ENCODE results near the gene POLR3H. TPM values are rescaled to one million over a fixed set of nuclear protein-coding genes. Genes with fewer than 3 reads are reported as not detected.
A peak's percentile ranks its signal among the peaks of the same experiment; 100 is the strongest.

POLR3H gene
- total RNA-seq, 1 donor from 2014 or later = 52.0 TPM

GRCh38 chr22:41526830-41527799 lies 17.2 kb downstream of the POLR3H start:
- Mint-ChIP-seq H3K9me3 (no peaks in the 10 kb centered on the region), H3K36me3 (ENCODE audit: low read depth) (peaks cover 27% of the 10 kb centered on the region), H3K27me3 (ENCODE audit: insufficient read depth) (no peaks in the 10 kb centered on the region), H3K4me3 (no peak overlapping the region), H3K27ac (no peak overlapping the region), H3K4me1 (ENCODE audit: low read depth) (peaks cover 11% of the 10 kb centered on the region)
- peak; percentile 50 for DNase-seq (ENCODE audit: low spot score)
- intact Hi-C loops (cut with micrococcal nuclease) = loop anchor here (1.0 kb wide), 1 partner anchor 123 kb away; no protein-coding TSS in a partner anchor

GRCh38 chr22:41526226-41526829 lies 17.9 kb downstream of the POLR3H start:
- intact Hi-C loops (cut with micrococcal nuclease) = loop anchor here (1.0 kb wide), 1 partner anchor 122 kb away; no protein-coding TSS in a partner anchor
- peaks cover 11% of the 10 kb centered on the region for H3K4me1 Mint-ChIP-seq (ENCODE audit: low read depth)
- no peak overlapping the region for H3K4me3 Mint-ChIP-seq
- no peak overlapping the region for H3K27ac Mint-ChIP-seq
- peaks cover 27% of the 10 kb centered on the region for H3K36me3 Mint-ChIP-seq (ENCODE audit: low read depth)
- no peak for DNase-seq (ENCODE audit: low spot score)
- H3K9me3 Mint-ChIP-seq = no peaks in the 10 kb centered on the region
- no peaks in the 10 kb centered on the region for H3K27me3 Mint-ChIP-seq (ENCODE audit: insufficient read depth)

GRCh38 chr22:41525450-41526225 lies 18.6 kb downstream of the POLR3H start:
- no peaks in the 10 kb centered on the region for H3K9me3 Mint-ChIP-seq

GRCh38 chr22:41524809-41525449 lies 19.3 kb downstream of the POLR3H start:
- intact Hi-C loops (cut with micrococcal nuclease) = no loop called here

More at GRCh38 chr22:41525450-41526225, 18.6 kb downstream of the POLR3H start:
- Mint-ChIP-seq H3K36me3 (ENCODE audit: low read depth) (peaks cover 25% of the 10 kb centered on the region), H3K27ac (peak overlapping the region; percentile 48), H3K27me3 (ENCODE audit: insufficient read depth) (no peaks in the 10 kb centered on the region), H3K4me3 (no peak overlapping the region), H3K4me1 (ENCODE audit: low read depth) (peaks cover 11% of the 10 kb centered on the region)
- intact Hi-C loops (cut with micrococcal nuclease) = loop anchor here (1.0 kb wide), 1 partner anchor 121 kb away; no protein-coding TSS in a partner anchor
- DNase-seq (ENCODE audit: low spot score) = no peak

DNA sequence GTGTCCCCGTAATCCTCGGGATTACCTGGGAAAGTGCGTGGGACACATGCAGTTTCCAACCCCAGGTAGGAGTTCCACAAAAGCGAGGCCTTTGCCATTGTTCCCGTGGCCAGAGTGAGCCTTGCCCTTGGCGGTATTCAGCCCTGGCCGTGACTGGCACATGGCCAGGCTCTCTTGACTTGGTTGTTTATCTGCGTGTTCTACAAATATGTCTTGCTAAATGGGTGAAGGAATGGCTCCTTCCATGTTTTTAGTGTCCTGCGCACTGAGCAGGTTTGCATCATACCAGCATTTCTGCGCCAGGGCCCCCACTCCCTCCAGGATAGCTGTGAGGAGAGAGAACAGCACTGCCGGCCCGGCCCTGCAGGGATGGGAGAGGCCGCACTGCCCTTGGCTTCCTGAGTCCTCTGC lies 20.0 kb downstream of the POLR3H start:
- Mint-ChIP-seq H3K4me1 (ENCODE audit: low read depth) (peaks cover 11% of the 10 kb centered on the region), H3K27ac (no peak overlapping the region), H3K9me3 (no peaks in the 10 kb centered on the region), H3K36me3 (ENCODE audit: low read depth) (peaks cover 20% of the 10 kb centered on the region), H3K27me3 (ENCODE audit: insufficient read depth) (no peaks in the 10 kb centered on the region), H3K4me3 (no peak overlapping the region)
- intact Hi-C loops (cut with micrococcal nuclease) = no loop called here
- DNase-seq (ENCODE audit: low spot score) = no peak

More at GRCh38 chr22:41524809-41525449, 19.3 kb downstream of the POLR3H start:
- no peaks in the 10 kb centered on the region for H3K27me3 Mint-ChIP-seq (ENCODE audit: insufficient read depth)
- H3K9me3 Mint-ChIP-seq = no peaks in the 10 kb centered on the region
- peak overlapping the region; percentile 48 for H3K27ac Mint-ChIP-seq
- peaks cover 11% of the 10 kb centered on the region for H3K4me1 Mint-ChIP-seq (ENCODE audit: low read depth)
- no peak overlapping the region for H3K4me3 Mint-ChIP-seq
- peak; percentile 52 for DNase-seq (ENCODE audit: low spot score)
- H3K36me3 Mint-ChIP-seq (ENCODE audit: low read depth) = peaks cover 20% of the 10 kb centered on the region

DNA sequence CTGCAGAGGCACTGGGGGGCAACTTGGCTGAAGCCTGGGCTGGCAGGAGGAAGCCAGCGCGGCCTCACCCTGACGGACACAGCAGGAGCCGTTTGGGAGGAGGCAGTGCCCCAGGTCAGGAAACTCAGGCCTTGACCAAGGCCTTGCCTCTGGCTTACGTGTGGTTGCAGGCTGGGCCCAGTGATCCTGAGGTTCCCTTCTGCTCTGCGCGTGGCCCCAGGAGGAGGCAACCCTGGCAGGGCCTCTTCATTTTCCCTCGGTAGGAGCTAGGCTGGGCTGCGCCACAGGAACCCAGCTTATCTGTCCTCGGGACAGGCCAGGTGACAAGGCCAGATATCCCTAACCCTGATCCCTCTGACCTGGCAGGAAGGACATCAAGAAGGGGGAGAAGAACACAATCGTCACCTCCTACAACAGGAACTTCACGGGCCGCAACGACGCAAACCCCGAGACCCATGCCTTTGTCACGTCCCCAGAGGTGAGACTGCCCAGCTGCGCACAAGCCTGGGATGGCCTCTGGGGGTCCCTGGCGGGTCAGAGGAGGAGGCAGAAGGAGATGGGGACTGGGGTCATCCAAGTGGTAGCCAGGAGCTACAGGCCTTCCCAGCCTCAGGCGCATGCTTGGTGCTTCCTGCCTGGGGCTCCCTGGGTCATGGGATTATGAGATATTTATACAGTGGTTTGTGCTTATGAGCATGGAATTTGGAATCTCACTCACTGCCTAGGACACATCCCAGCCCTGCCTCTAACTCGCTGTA lies 20.6 kb downstream of the POLR3H start:
- Mint-ChIP-seq H3K9me3 (no peaks in the 10 kb centered on the region), H3K4me1 (ENCODE audit: low read depth) (peaks cover 11% of the 10 kb centered on the region), H3K27ac (no peak overlapping the region), H3K27me3 (ENCODE audit: insufficient read depth) (no peaks in the 10 kb centered on the region), H3K4me3 (no peak overlapping the region), H3K36me3 (ENCODE audit: low read depth) (peaks cover 15% of the 10 kb centered on the region)
- no peak for DNase-seq (ENCODE audit: low spot score)
- intact Hi-C loops (cut with micrococcal nuclease) = no loop called here

DNA sequence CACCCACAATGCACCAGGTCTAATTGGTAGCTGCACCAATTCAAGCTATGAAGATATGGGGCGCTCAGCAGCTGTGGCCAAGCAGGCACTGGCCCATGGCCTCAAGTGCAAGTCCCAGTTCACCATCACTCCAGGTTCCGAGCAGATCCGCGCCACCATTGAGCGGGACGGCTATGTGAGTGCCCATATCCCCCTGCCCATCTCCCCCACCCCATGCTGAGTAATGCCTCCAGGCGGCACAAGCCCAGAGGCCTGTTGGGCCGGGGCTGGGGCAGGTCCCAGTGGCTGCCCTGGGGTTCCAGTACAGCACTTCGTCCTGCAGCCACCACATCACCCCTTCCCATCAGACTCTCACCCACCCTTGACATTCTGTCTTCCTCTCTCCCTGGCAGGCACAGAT lies 21.5 kb downstream of the POLR3H start:
- intact Hi-C loops (cut with micrococcal nuclease) = no loop called here
- Mint-ChIP-seq H3K27me3 (ENCODE audit: insufficient read depth) (no peaks in the 10 kb centered on the region), H3K36me3 (ENCODE audit: low read depth) (peaks cover 12% of the 10 kb centered on the region), H3K4me1 (ENCODE audit: low read depth) (peaks cover 11% of the 10 kb centered on the region), H3K27ac (peak overlapping the region; percentile 67), H3K4me3 (no peak overlapping the region), H3K9me3 (no peaks in the 10 kb centered on the region)
- no peak for DNase-seq (ENCODE audit: low spot score)

GRCh38 chr22:41521126-41521525 lies 23.1 kb downstream of the POLR3H start:
- Mint-ChIP-seq H3K4me1 (ENCODE audit: low read depth) (peaks cover 11% of the 10 kb centered on the region), H3K36me3 (ENCODE audit: low read depth) (peaks cover 7% of the 10 kb centered on the region), H3K9me3 (no peaks in the 10 kb centered on the region), H3K27me3 (ENCODE audit: insufficient read depth) (no peaks in the 10 kb centered on the region), H3K4me3 (no peak overlapping the region), H3K27ac (no peak overlapping the region)
- intact Hi-C loops (cut with micrococcal nuclease) = no loop called here
- DNase-seq (ENCODE audit: low spot score) = no peak

- Mint-ChIP-seq H3K27me3 (ENCODE audit: insufficient read depth) (no peaks in the 10 kb centered on the region), H3K36me3 (ENCODE audit: low read depth) (peaks cover 7% of the 10 kb centered on the region), H3K27ac (no peak overlapping the region), H3K4me3 (no peak overlapping the region), H3K4me1 (ENCODE audit: low read depth) (no peaks in the 10 kb centered on the region), H3K9me3 (no peaks in the 10 kb centered on the region)
- intact Hi-C loops (cut with micrococcal nuclease) = loop anchor here (2.0 kb wide), 1 partner anchor 37 kb away; no protein-coding TSS in a partner anchor
- DNase-seq (ENCODE audit: low spot score) = no peak
Measured at GRCh38 chr22:41518048-41518347, 26.3 kb downstream of the POLR3H start.

DNA sequence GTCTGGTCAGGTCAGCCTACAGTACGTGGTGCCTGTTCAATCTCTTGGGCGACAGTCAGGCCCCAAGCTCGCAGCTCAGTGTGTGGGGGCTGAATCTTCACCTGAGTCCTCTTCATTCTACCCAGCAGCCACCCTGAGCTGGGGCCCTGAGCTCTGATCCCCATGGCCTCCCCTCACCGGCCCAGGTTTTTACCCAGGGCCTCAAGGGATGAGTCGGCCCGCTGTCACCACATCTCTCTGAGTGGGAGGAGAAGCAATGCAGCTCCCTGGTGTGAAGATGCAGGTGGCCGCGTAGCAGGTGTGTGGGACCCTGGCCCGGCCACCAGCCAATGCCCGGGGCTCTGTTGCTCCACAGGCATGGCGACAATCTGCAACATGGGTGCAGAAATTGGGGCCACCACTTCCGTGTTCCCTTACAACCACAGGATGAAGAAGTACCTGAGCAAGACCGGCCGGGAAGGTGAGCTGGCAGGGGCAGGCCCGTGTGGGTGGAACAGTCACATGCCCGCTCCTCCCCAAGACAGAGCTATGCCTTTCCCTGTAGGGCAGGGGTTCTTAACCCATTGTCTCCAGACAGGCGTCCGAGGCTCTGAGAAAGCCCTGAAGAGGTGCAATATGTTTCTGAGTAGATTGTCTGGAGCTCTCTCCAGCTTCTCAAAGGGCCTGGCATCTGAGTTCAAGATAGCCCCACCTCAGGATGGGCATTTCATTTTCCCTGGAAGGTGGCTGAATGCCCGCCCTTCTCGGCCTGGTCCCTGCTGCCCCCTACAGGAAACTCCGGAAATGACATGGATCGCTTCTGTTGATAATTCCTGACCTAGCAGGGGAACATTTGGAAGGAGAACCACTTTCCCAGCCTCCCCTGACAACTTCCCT lies 26.9 kb downstream of the POLR3H start:
- intact Hi-C loops (cut with micrococcal nuclease) = loop anchor here (1.0 to 2.0 kb wide), 2 partner anchors 37 to 114 kb away; no protein-coding TSS in a partner anchor
- Mint-ChIP-seq H3K27me3 (ENCODE audit: insufficient read depth) (no peaks in the 10 kb centered on the region), H3K27ac (no peak overlapping the region)

DNA sequence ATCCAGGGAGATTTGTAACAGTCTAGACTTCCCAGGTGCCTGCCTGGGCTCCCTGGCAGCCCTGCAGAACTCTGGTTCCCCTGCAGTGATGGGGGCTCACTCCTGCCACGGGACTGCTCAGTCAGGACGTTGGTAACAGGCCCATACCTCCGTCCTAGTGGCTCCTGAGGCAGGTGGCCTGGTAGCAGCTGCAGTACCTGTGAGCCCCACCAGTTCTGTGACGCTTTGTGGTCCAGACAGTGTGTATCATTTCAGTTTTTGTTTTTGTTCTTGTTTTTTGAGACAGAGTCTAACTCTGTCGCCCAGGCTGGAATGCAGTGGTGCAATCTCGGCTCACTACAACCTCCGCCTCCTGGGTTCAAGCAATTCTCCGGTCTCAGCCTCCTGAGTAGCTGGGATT lies 27.8 kb downstream of the POLR3H start:
- Mint-ChIP-seq H3K4me1 (ENCODE audit: low read depth) (no peaks in the 10 kb centered on the region), H3K4me3 (no peak overlapping the region), H3K9me3 (no peaks in the 10 kb centered on the region), H3K27me3 (ENCODE audit: insufficient read depth) (no peaks in the 10 kb centered on the region), H3K36me3 (ENCODE audit: low read depth) (peaks cover 12% of the 10 kb centered on the region), H3K27ac (no peak overlapping the region)
- DNase-seq (ENCODE audit: low spot score) = no peak
- intact Hi-C loops (cut with micrococcal nuclease) = no loop called here

More for the DNA sequence above, 26.9 kb downstream of the POLR3H start:
- Mint-ChIP-seq H3K9me3 (no peaks in the 10 kb centered on the region), H3K4me3 (no peak overlapping the region), H3K36me3 (ENCODE audit: low read depth) (peaks cover 9% of the 10 kb centered on the region), H3K4me1 (ENCODE audit: low read depth) (no peaks in the 10 kb centered on the region)
- no peak for DNase-seq (ENCODE audit: low spot score)

All from activated T-helper 1 cell treated with anti-CD3 and anti-CD28 coated beads, Interleukin-12 subunit alpha, Interleukin-12 subunit beta, Interleukin-2, Interleukin-4 antibody, amounts not matched to agents 30 ng/mL and 10 ng/mL and 1 ng/mL, durations not matched to agents 14 hours and 24 hours and 36 hours (primary cell).